HepG2 (cell line): ENCODE measurements around the gene ZNF615. TPM values are rescaled to one million over a fixed set of nuclear protein-coding genes. Genes with fewer than 3 reads are reported as not detected.

Experiments
- ATAD3A ChIP-seq: sonication (generic); formaldehyde crosslinking; IDR thresholded peaks from 2 replicates; pipeline ENCODE4 v1.4.0; 2020; ENCODE audit warnings: missing genetic modification reagents
- CEBPG ChIP-seq: IDR thresholded peaks from 2 replicates; pipeline ENCODE4 v1.6.1; 2016
- ETV5 ChIP-seq: IDR thresholded peaks from 2 replicates; pipeline ENCODE4 v1.6.1; 2018; ENCODE audit warnings: missing biosample characterization, missing genetic modification reagents, inconsistent platforms, borderline replicate concordance
- GATA4 ChIP-seq: sonication (generic); IDR thresholded peaks from 2 replicates; pipeline ENCODE4 v1.6.1; 2016; ENCODE audit warnings: antibody characterized with exemption, low read depth, borderline replicate concordance
- MXD4 ChIP-seq: IDR thresholded peaks from 2 replicates; pipeline ENCODE4 v1.6.1; 2016; ENCODE audit warnings: mild to moderate bottlenecking, missing biosample characterization, missing genetic modification reagents
- NRL ChIP-seq: sonication (generic); formaldehyde crosslinking; IDR thresholded peaks from 2 replicates; pipeline ENCODE4 v1.5.0; 2020; ENCODE audit warnings: missing genetic modification reagents, mild to moderate bottlenecking, moderate library complexity, borderline replicate concordance
- RAD51 ChIP-seq: fragments of 450-650 bp; IDR thresholded peaks from 2 replicates; pipeline ENCODE4 v1.6.1; 2016; ENCODE audit warnings: borderline replicate concordance
- SMAD3 ChIP-seq: sonication (generic); formaldehyde crosslinking; IDR thresholded peaks from 2 replicates; pipeline ENCODE4 v1.4.0; 2020; ENCODE audit warnings: missing genetic modification reagents
- SPEN ChIP-seq: sonication (generic); formaldehyde crosslinking; IDR thresholded peaks from 2 replicates; pipeline ENCODE4 v1.5.1; 2020; ENCODE audit warnings: low read depth, mild to moderate bottlenecking, missing genetic modification reagents
- STAT5B ChIP-seq: sonication (generic); formaldehyde crosslinking; IDR thresholded peaks from 2 replicates; pipeline ENCODE4 v1.4.0; 2020; ENCODE audit warnings: missing genetic modification reagents
- XRCC5 ChIP-seq: fragments of 200-400 bp; formaldehyde crosslinking; optimal IDR thresholded peaks from 2 replicates; pipeline ENCODE3; 2017; ENCODE audit warnings: mild to moderate bottlenecking, low read length
- ZNF101 ChIP-seq: sonication (generic); formaldehyde crosslinking; IDR thresholded peaks from 2 replicates; pipeline ENCODE4 v1.4.0; 2020; ENCODE audit warnings: mild to moderate bottlenecking, low read depth, missing genetic modification reagents, borderline replicate concordance
- ZNF562 ChIP-seq: sonication (generic); formaldehyde crosslinking; IDR thresholded peaks from 2 replicates; pipeline ENCODE4 v1.8.0; 2022; ENCODE audit warnings: missing genetic modification reagents, borderline replicate concordance
- ZNF879 ChIP-seq: sonication (generic); formaldehyde crosslinking; IDR thresholded peaks from 2 replicates; pipeline ENCODE4 v1.8.1; 2023; ENCODE audit warnings: missing genetic modification reagents
- ZSCAN25 ChIP-seq: sonication (generic); formaldehyde crosslinking; IDR thresholded peaks from 2 replicates; pipeline ENCODE4 v1.8.0; 2022; ENCODE audit warnings: mild to moderate bottlenecking, missing genetic modification reagents
- polyA plus RNA-seq, 8 experiments: library from polyadenylated mRNA; depleted of rRNA in 3 of 8; stranded (reverse) in 7 of 8; unstranded in 1 of 8; fragments of >200 nt; fragmentation: Illumina TruSeq in 4 of 8; extraction: Trizol in 4 of 8; gene quantifications; 2 replicates each; pipeline versions ENCODE4 v1.2.1 to v1.2.3, GENCODE V29; 2011 to 2016; ENCODE audit warnings: low read depth in 4 of 8, missing spikeins in 1 of 8, mixed read lengths in 1 of 8; ENCODE audit not compliant: insufficient read depth in 1 of 8
- total RNA-seq, 5 experiments: library from RNA; depleted of rRNA; stranded (reverse); fragments of >200 nt; fragmentation: Illumina TruSeq; extraction: Trizol; gene quantifications; 2 replicates each; pipeline ENCODE4 v1.2.3, GENCODE V29; 2016; ENCODE audit warnings: low read depth in 1 of 5
- TF ChIP-seq, protein P1 (sequence below): IDR thresholded peaks from 2 replicates; pipeline ENCODE4 v1.6.1; 2016; ENCODE audit warnings: mild to moderate bottlenecking, missing biosample characterization, missing genetic modification reagents
- TF ChIP-seq, protein P2 (sequence below): sonication (generic); formaldehyde crosslinking; IDR thresholded peaks from 2 replicates; pipeline ENCODE4 v1.5.1; 2020; ENCODE audit warnings: missing genetic modification reagents, mild to moderate bottlenecking, borderline replicate concordance
- TF ChIP-seq, protein P3 (sequence below): sonication (generic); formaldehyde crosslinking; IDR thresholded peaks from 2 replicates; pipeline ENCODE4 v1.8.0; 2022; ENCODE audit warnings: mild to moderate bottlenecking, missing genetic modification reagents; ENCODE audit not compliant: insufficient replicate concordance
- TF ChIP-seq, protein P4 (sequence below): sonication (generic); formaldehyde crosslinking; IDR thresholded peaks from 2 replicates; pipeline ENCODE4 v1.8.1; 2023; ENCODE audit warnings: missing genetic modification reagents, mild to moderate bottlenecking, borderline replicate concordance
- TF ChIP-seq, protein P5 (sequence below): sonication (generic); formaldehyde crosslinking; IDR thresholded peaks from 2 replicates; pipeline ENCODE4 v1.8.0; 2022; ENCODE audit warnings: mild to moderate bottlenecking, missing genetic modification reagents, moderate library complexity
- TF ChIP-seq, protein P6 (sequence below): sonication (generic); formaldehyde crosslinking; IDR thresholded peaks from 2 replicates; pipeline ENCODE4; 2020; ENCODE audit warnings: missing genetic modification reagents, mild to moderate bottlenecking, borderline replicate concordance
- TF ChIP-seq, protein P7 (sequence below): sonication (generic); formaldehyde crosslinking; IDR thresholded peaks from 2 replicates; pipeline ENCODE4 v1.4.0; 2020; ENCODE audit warnings: low read depth, mild to moderate bottlenecking, missing genetic modification reagents

The ZNF615 gene
- total and polyA plus RNA-seq, 2 of the 13 experiments (the other 11 are each of a cell fraction or from before 2014, with no cell fraction given), result 5.2 to 7.8 TPM

DNA sequence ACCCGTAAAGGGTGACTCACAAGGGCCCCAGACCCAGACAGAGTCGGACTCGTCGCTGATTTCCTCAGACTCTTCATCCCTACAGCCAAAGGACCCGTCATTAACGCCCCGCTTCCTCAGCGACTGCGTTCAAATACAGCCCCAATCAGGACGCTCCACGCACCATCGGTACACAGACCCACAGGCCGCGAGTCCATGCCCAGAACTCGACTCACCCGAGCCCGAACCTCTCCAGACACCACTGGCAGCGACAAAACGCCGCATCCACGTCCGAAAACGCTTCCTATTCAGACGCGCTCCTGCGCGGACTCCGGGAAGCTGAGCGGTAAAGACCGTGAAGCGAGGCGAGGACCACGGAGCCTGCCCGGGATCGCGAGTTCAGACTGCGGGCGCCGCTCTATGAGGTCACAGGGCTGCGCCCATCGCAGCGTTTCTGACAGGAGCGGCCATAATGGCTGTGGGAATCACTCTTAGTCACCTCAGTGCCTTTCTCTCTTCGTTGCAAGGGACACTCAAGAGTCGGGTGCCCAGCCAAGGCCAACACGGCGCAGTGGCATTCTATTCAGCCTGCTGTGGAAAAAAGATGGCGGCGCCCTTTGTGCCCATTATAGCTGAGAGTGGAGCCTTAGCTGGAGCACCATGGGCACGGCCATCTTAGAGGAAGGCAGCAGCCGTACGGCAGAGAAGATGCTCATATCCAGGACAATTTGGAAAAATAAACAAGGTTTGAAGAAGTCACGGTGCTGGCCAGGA is 20.2 kb upstream of the ZNF615 start, which contains the start of gene ZNF614 (continued):
- TF ChIP-seq, protein P1, sequence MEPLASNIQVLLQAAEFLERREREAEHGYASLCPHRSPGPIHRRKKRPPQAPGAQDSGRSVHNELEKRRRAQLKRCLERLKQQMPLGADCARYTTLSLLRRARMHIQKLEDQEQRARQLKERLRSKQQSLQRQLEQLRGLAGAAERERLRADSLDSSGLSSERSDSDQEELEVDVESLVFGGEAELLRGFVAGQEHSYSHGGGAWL, result peak; percentile 45; the same call in 1 of the 2 replicates
- no peak for TF ChIP-seq ETV5
- TF ChIP-seq CEBPG (CRISPR knock-in tag), result peak; percentile 13
- TF ChIP-seq ZSCAN25, result no peak
- TF ChIP-seq, protein P2, sequence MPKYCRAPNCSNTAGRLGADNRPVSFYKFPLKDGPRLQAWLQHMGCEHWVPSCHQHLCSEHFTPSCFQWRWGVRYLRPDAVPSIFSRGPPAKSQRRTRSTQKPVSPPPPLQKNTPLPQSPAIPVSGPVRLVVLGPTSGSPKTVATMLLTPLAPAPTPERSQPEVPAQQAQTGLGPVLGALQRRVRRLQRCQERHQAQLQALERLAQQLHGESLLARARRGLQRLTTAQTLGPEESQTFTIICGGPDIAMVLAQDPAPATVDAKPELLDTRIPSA (CRISPR knock-in tag), result no peak
- peak; percentile 90 for TF ChIP-seq SPEN (CRISPR knock-in tag)
- peak; percentile 35; the same call in 1 of the 2 replicates for TF ChIP-seq SMAD3 (CRISPR knock-in tag)
- TF ChIP-seq, protein P3, sequence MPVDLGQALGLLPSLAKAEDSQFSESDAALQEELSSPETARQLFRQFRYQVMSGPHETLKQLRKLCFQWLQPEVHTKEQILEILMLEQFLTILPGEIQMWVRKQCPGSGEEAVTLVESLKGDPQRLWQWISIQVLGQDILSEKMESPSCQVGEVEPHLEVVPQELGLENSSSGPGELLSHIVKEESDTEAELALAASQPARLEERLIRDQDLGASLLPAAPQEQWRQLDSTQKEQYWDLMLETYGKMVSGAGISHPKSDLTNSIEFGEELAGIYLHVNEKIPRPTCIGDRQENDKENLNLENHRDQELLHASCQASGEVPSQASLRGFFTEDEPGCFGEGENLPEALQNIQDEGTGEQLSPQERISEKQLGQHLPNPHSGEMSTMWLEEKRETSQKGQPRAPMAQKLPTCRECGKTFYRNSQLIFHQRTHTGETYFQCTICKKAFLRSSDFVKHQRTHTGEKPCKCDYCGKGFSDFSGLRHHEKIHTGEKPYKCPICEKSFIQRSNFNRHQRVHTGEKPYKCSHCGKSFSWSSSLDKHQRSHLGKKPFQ (CRISPR knock-in tag), result no peak
- no peak for TF ChIP-seq ATAD3A (CRISPR knock-in tag)
- TF ChIP-seq, protein P4, sequence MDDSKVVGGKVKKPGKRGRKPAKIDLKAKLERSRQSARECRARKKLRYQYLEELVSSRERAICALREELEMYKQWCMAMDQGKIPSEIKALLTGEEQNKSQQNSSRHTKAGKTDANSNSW (CRISPR knock-in tag), result no peak
- TF ChIP-seq, protein P5, sequence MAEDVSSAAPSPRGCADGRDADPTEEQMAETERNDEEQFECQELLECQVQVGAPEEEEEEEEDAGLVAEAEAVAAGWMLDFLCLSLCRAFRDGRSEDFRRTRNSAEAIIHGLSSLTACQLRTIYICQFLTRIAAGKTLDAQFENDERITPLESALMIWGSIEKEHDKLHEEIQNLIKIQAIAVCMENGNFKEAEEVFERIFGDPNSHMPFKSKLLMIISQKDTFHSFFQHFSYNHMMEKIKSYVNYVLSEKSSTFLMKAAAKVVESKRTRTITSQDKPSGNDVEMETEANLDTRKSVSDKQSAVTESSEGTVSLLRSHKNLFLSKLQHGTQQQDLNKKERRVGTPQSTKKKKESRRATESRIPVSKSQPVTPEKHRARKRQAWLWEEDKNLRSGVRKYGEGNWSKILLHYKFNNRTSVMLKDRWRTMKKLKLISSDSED (CRISPR knock-in tag), result no peak
- TF ChIP-seq NRL, result peak; percentile 81
- TF ChIP-seq STAT5B (CRISPR knock-in tag), result no peak
- no peak; the same call in 1 of the 2 replicates for TF ChIP-seq GATA4
- TF ChIP-seq ZNF562 (CRISPR knock-in tag), result no peak
- TF ChIP-seq ZNF101 (CRISPR knock-in tag), result no peak
- TF ChIP-seq, protein P6, sequence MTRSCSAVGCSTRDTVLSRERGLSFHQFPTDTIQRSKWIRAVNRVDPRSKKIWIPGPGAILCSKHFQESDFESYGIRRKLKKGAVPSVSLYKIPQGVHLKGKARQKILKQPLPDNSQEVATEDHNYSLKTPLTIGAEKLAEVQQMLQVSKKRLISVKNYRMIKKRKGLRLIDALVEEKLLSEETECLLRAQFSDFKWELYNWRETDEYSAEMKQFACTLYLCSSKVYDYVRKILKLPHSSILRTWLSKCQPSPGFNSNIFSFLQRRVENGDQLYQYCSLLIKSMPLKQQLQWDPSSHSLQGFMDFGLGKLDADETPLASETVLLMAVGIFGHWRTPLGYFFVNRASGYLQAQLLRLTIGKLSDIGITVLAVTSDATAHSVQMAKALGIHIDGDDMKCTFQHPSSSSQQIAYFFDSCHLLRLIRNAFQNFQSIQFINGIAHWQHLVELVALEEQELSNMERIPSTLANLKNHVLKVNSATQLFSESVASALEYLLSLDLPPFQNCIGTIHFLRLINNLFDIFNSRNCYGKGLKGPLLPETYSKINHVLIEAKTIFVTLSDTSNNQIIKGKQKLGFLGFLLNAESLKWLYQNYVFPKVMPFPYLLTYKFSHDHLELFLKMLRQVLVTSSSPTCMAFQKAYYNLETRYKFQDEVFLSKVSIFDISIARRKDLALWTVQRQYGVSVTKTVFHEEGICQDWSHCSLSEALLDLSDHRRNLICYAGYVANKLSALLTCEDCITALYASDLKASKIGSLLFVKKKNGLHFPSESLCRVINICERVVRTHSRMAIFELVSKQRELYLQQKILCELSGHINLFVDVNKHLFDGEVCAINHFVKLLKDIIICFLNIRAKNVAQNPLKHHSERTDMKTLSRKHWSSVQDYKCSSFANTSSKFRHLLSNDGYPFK (CRISPR knock-in tag), result peak; percentile 99
- TF ChIP-seq XRCC5, result peak; percentile 90
- peak; percentile 68 for TF ChIP-seq MXD4 (CRISPR knock-in tag)
- TF ChIP-seq, protein P7, sequence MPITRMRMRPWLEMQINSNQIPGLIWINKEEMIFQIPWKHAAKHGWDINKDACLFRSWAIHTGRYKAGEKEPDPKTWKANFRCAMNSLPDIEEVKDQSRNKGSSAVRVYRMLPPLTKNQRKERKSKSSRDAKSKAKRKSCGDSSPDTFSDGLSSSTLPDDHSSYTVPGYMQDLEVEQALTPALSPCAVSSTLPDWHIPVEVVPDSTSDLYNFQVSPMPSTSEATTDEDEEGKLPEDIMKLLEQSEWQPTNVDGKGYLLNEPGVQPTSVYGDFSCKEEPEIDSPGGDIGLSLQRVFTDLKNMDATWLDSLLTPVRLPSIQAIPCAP (CRISPR knock-in tag), result no peak
- TF ChIP-seq ZNF879 (CRISPR knock-in tag), result 0 out of 2 replicates have a peak, but pooled peaks have one; percentile 59
- TF ChIP-seq RAD51, result no peak
